ENCODE measurements around the gene UBE2L6. TPM values are rescaled to one million over a fixed set of nuclear protein-coding genes. Genes with fewer than 3 reads are reported as not detected.

The UBE2L6 gene
- polyA plus RNA-seq, 1 donor from 2014 or later = 88.0 TPM

- no peaks in the 10 kb centered on the region for H4K20me1 ChIP-seq (ENCODE audit: insufficient read depth)
- no peaks in the 10 kb centered on the region for H3K9me2 ChIP-seq (ENCODE audit: insufficient read depth, low read length)
- no peak overlapping the region for H3K27ac ChIP-seq (ENCODE audit: low read length)
- no peak overlapping the region for H3K9ac ChIP-seq (ENCODE audit: low read length)
- no peak for TF ChIP-seq MXI1 (conservative IDR thresholded peaks at IDR 0.05; ENCODE audit: poor library complexity, severe bottlenecking)
- TF ChIP-seq SMC3 (conservative IDR thresholded peaks at IDR 0.05; ENCODE audit: poor library complexity) = no peak
- no peak for TF ChIP-seq EZH2 (IDR thresholded peaks at IDR 0.05; ENCODE audit: borderline replicate concordance, insufficient read depth, low read length, poor library complexity, severe bottlenecking)
- no peak for TF ChIP-seq POLR2AphosphoS5 (IDR thresholded peaks at IDR 0.05)
- no peak for TF ChIP-seq REST (IDR thresholded peaks at IDR 0.05; ENCODE audit: borderline replicate concordance)
- no peak for TF ChIP-seq RAD21 (conservative IDR thresholded peaks at IDR 0.05)
- TF ChIP-seq EP300 (conservative IDR thresholded peaks at IDR 0.05; ENCODE audit: poor library complexity, severe bottlenecking) = no peak
- no peak for TF ChIP-seq CTCF (IDR thresholded peaks at IDR 0.05; ENCODE audit: poor library complexity, severe bottlenecking)
- no peak for TF ChIP-seq TAF1 (IDR thresholded peaks at IDR 0.05; ENCODE audit: low read depth)
- no peaks in the 10 kb centered on the region for H3K27me3 ChIP-seq (ENCODE audit: insufficient read depth, low read depth, low read length)
- H3K79me2 ChIP-seq (replicated peaks; ENCODE audit: insufficient read depth, low read length) = no peaks in the 10 kb centered on the region
- H3K4me2 ChIP-seq (ENCODE audit: low read length) = no peak overlapping the region
- H3K36me3 ChIP-seq (ENCODE audit: insufficient read depth, low read length) = no peaks in the 10 kb centered on the region
- H3K4me3 ChIP-seq (ENCODE audit: low read length) = no peak overlapping the region
- no peaks in the 10 kb centered on the region for H3F3A ChIP-seq (ENCODE audit: insufficient read depth, low read length, poor library complexity, severe bottlenecking)
- no peak overlapping the region for H2AFZ ChIP-seq (ENCODE audit: low read depth, low read length)
- H3K9me3 ChIP-seq (ENCODE audit: low read length) = no peaks in the 10 kb centered on the region
Observed at GRCh38 chr11:57501953-57502352, 65.5 kb downstream of the UBE2L6 start.

Small RNAs within 50 kb of the gene (small RNA-seq; reads per million reads assigned to genes)
- gene RN7SL605P = 0 reads per million in 3 experiments

Other genes with a start within 250 kb of the UBE2L6 start
- 8.9 and 9.4 TPM in 2 replicates for gene TNKS1BP1, start 242.7 kb downstream of the UBE2L6 start, polyA plus RNA-seq
- 81.1 and 84.7 TPM in 2 replicates for gene SSRP1, start 231.8 kb downstream of the UBE2L6 start, polyA plus RNA-seq
- not detected in 2 replicates for gene P2RX3, start 229.3 kb downstream of the UBE2L6 start, polyA plus RNA-seq
- not detected in 2 replicates for gene PRG3, start 186.5 kb downstream of the UBE2L6 start, polyA plus RNA-seq
- gene PRG2, start 177.0 kb downstream of the UBE2L6 start, polyA plus RNA-seq = not detected in 2 replicates
- gene SLC43A3, start 140.6 kb downstream of the UBE2L6 start, polyA plus RNA-seq = 0.33 TPM in 1 of 2 replicates, not detected in the other
- gene RTN4RL2, start 107.1 kb downstream of the UBE2L6 start, polyA plus RNA-seq = 0.24 and 0.66 TPM in 2 replicates
- 2.5 and 3.3 TPM in 2 replicates for gene SLC43A1, start 52.0 kb downstream of the UBE2L6 start, polyA plus RNA-seq
- 63.6 and 69.5 TPM in 2 replicates for gene TIMM10, start 36.9 kb downstream of the UBE2L6 start, polyA plus RNA-seq
- gene SMTNL1, start 30.1 kb downstream of the UBE2L6 start, polyA plus RNA-seq = not detected in 2 replicates
- 0.22 TPM in 1 of 2 replicates, not detected in the other for gene SERPING1, start 30.0 kb upstream of the UBE2L6 start, polyA plus RNA-seq
- gene YPEL4, start 82.2 kb upstream of the UBE2L6 start, polyA plus RNA-seq = 18.4 and 19.8 TPM in 2 replicates
- 18.2 and 22.7 TPM in 2 replicates for gene CLP1, start 90.1 kb upstream of the UBE2L6 start, polyA plus RNA-seq
- 15.8 and 17.4 TPM in 2 replicates for gene ZDHHC5, start 100.4 kb upstream of the UBE2L6 start, polyA plus RNA-seq
- gene MED19, start 144.5 kb upstream of the UBE2L6 start, polyA plus RNA-seq = 46.4 and 62.4 TPM in 2 replicates
- 119 and 130 TPM in 2 replicates for gene TMX2, start 144.9 kb upstream of the UBE2L6 start, polyA plus RNA-seq
- 509 and 546 TPM in 2 replicates for gene SELENOH, start 173.8 kb upstream of the UBE2L6 start, polyA plus RNA-seq
- gene BTBD18, start 184.1 kb upstream of the UBE2L6 start, polyA plus RNA-seq = not detected in 2 replicates
- 70.3 and 90.3 TPM in 2 replicates for gene CTNND1, start 194.1 kb upstream of the UBE2L6 start, polyA plus RNA-seq

All from neural cell (in vitro differentiated cells).